Inflammatory macrophage (primary cell): Measurements from ENCODE around the gene C11orf98.
"Not testable (repeated sequence)": the region's sequence is repeated elsewhere in the genome, so short reads cannot be mapped to it uniquely, and the experiment has no call there.

Experiments used
- DNase-seq, 2 donors: peaks; one replicate each; pipeline ENCODE4 v3.0.0-alpha.2; 2020 to 2022
- total RNA-seq, 18 experiments: gene quantifications; one replicate each; lab custom pipeline; 2026; ENCODE audit warnings: mixed read lengths in 6 of 18, inconsistent platforms in 2 of 18; lab: John Stamatoyannopoulos, UW

The C11orf98 gene
- 0 to 0.08 (median 0) reads per million in 18 experiments for total RNA-seq

DNA sequence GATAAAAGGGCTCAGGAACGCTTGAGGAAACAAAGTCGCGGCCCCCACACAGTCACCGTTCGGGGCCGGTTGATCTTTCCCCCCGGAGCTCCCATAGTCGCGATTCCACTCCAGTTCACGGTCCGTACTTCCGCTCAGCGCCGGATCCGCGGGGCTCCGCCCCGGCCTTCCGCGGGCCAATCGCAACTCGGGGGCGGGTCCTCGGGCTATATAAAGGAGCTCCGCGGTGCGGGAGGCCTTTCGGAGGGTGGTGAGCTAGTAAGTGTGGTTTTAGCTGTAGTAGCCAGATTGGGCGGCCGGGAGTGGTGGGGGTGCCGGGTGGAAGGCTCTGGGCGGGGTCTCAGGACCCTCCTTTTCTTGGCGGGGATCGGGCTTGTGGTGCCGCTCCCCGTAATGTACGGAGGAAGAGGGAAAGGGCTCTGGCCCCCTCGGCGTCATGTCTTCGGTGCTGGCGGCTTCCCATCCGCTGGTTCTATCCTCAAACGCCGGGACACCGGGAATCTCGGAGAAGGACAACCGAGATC is at the start of gene C11orf98, which contains the start of gene CSKMT:
Gene C11orf98, minus strand, starts transcription at position 136 of the 524 bp plus-strand sequence. Its CDS starts 41 bp downstream, at position 95.
Gene CSKMT, plus strand, starts transcription at position 238 of the 524 bp plus-strand sequence. CDS start 568 bp downstream, outside the sequence.
- DNase-seq = peak; percentile 95 to 96

DNA sequence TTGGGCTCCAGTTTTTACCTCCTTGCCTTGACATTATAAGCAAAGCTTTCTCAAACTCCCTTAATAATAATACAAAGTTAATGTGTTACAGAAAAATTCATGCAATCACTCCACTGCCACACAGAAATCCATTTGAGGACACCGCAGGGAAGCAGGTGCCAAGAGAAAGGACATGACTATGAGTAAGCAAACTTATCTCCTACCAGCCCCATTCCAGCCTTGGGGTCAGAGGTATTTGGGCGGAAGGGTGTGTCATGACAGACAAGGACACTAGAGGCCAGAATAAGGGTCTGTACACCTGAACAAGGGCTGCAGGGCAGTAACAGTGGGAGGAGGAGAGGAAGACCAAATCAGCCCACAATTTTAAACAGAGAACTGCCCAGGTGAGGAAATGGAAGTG is 48.3 kb upstream of the C11orf98 start:
- no peak for DNase-seq

DNA sequence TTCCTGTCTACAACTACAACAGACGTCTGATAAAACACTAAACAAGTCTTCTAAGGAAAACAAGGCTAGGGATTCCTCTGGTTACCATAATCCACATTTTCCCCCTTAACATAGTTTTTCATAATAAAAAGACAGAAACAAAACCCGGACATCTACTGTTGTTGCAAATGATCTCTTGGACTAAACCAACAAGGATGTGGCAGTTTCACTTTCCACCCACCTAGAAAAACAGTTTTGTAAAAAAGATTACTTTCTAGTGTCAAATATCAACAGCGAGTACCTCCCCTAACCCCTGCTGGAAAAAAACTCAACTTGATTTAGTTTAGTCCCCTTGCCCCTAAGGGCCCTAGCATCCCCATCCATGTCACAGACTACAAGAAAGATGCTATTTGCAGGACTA is 47.9 kb upstream of the C11orf98 start:
- DNase-seq = no peak

DNA sequence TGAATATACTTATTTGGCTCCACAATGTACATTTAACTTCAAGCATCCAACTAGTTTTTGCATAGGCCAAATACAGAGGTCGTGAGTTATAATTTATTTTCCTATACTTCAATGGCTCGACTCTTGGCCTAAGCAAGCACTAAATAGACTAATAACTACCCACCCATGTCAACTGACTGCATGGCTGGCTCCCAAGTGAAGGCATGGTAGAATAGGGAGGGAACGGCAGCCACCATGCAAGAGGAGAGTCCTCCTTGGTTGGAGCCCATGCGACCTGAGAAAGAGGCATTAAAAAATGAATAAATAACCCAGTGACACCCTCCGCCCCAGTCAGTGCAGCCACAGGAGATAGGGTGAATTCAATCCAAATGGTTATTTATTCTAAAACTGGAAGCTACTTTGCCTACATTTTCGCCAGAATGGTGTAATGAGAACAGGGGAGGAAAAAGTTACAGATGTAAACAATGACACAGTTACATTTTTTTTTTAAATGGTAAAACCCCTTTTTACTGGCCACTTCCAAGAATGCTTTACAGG is 47.3 kb upstream of the C11orf98 start:
- DNase-seq = no peak

DNA sequence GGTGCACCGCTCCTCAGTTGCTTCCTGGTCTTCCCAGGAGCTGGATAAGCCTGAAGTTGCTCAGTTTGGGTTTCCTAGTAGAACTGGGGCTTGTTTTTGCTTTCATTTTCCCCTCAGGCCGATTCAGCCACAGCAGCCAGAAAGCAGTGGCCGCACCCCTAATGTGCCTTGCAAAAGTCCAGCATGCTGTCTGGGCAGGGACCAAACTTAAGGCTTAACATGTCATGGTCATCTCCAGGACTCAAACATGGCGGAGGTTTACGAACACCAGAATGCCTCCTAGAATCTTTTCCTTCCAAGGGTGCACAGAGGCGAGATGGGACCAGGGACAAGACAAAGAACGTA is 45.0 kb upstream of the C11orf98 start:
- DNase-seq = peak; percentile 24 to 44

DNA sequence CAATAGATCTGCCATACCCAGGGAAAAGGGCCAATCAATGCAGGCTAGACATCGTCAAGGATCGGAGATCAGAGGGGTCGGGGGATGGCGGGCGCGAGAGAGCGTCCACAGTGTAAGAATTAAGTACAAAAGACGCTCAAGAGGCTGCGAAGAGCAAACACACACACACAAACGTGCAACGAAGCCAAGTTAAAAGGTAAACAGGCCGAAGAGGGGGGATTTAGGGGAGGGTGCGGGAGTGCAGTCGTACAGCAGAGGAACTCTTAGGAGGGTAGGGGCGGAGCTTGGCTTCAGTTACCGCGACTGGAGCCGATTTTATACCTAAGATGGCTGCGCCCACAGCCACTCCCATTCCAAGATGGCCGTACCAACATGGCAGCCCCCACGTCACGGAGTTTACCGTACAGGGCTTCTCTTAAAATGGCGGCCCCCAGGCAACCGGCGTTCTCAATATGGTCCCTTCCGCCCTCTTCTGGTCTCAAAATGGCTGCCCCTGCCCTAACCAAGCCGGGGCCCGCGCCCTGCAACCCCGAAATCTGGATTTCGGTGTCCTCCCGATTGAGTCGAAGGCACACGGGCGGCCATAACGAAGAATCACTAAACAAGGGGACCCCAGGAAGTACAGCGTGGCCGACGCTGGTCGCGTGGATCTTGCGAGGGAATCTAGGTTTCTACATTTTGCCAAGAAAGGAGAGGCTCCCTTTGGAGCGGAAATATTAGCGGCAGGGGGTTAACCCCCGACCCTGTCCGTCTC is 44.4 kb upstream of the C11orf98 start:
- peak; percentile 99 for DNase-seq

DNA sequence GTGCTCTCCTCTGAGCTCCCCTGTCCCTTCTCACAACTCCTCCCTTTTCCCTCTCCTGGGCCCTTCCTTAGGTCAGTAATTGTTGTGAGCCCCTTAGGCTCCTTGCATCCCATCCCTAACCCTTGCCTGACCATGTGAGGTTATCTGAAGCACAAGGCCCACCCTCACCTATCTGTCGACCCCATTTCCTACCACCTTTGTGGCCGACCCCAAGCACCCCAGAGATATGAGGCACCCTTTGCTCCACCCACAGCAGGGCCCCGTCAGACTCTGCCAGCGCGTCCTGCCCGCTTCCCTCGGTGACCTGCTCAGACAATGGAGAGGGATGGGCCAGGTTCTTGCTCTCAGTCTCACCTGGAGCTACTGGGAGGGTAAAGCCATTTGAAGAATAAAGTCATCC is 43.8 kb upstream of the C11orf98 start:
- DNase-seq = no peak

DNA sequence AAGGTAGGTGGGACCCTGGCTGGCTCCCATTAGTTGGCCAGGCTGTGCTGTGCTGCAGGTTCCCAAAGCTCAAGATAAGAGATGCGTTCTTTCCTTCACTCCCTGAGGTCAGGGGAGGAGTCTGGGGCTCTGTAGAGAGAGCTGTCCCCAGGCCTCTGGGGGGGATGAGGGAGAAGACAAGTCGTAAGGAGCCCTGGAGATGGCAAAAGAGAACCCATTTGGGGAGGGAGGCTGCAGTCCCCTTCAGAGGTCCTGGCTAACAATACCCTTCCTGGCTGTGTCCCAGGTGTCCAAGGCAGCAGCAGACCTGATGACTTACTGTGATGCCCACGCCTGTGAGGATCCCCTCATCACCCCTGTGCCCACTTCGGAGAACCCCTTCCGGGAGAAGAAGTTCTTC is 43.4 kb upstream of the C11orf98 start:
- DNase-seq = no peak

DNA sequence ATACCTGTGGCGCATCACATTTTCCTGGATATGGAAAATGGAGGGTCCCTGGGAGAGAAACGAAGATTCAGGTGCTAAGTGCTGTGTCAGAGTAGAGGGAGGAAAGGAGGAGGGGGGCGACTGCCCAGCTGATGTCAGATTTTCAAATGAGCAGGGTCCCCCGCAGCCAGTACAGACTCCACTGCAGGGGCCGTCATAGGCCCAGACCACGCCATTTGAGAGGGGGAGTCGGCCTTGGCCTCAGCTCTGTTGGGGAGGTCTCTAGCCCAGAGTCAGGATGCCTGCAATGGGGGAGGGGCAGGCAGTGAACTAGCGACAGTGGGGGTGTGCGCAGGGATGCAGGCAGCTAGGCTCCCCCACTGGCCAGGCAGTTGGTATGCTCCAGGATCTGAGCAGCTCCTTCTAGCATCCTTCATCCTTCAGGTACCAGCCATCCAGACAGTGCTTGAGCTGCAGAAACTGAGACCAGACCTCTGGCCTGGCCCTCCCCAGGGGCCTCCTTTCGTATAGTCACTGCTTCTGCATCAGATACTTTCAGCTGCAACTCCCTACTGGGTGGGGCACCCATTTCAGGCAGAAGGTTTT is 42.4 kb upstream of the C11orf98 start, which contains the start of the genes BSCL2 and GNG3:
Gene BSCL2, minus strand, starts transcription at position 148 of the 585 bp plus-strand sequence. CDS start 229 bp downstream, outside the sequence.
Gene GNG3, plus strand, starts transcription at position 400 of the 585 bp plus-strand sequence. CDS start 620 bp downstream, outside the sequence.
- DNase-seq = no peak

DNA sequence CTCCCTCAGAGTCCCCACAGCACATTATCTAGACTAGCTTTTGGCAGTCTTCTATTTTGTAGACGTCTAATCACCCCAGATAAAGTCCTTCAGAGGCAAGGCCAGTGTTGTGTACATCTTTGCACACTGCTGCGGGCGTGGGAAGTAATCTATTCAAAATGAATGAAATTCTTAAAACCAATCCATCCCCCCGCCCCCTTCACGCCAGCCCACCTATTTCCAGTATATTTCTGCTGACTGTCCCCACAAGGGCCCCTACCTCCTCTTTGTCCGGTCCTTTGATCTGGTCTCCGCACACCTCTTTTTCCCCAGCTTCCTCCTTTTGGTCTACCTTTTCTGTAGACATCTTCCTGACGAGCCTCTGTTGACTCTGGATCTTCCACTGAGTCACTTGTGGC is 41.8 kb upstream of the C11orf98 start:
- DNase-seq = no peak

DNA sequence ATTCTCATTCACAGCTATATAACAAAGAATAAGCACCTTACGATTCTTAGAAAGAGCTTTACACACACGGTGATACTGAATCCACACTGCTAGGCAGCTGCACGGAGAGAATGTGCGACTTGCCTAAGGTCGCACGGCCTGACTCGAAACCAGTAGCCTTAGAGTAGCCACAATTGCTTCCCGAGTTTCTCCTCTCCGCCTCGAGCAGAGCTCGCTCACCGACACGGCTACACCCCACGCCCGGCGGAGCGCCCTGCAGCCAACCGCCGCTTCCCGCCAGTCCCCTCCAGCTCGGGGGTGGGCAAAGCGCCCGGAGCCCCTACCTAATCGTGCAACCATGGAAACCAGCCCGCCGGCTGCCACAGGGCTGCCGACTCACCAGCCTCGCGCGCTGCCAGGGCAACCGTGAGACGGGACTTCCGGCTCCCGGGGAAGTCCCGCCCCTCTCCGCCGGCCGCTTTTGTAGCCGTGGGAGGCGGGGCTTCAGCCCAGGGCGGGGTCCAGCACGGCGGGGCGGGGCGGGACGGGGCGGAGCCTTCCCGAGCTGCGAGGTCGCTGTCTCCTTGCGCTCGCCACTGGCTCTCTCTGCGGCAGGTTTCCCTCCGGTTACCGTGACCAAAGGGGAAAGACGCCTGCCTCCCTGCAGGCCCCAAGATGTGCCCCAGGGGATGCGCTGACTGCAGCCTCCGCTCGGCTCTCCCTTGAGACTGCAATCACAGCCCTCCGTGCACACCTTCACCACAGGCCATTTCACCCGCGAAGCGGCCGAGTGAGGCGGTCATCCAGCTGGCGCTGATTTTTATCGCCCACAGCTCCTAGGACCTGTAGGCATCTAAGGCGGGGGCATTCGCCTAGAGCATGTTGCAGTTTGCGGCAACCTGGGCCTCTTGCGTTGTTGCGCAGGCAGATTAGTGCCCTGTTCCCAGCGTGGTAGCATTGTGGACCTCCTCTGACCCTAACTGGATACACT is 41.2 kb upstream of the C11orf98 start:
- peak; percentile 94 to 96 for DNase-seq

DNA sequence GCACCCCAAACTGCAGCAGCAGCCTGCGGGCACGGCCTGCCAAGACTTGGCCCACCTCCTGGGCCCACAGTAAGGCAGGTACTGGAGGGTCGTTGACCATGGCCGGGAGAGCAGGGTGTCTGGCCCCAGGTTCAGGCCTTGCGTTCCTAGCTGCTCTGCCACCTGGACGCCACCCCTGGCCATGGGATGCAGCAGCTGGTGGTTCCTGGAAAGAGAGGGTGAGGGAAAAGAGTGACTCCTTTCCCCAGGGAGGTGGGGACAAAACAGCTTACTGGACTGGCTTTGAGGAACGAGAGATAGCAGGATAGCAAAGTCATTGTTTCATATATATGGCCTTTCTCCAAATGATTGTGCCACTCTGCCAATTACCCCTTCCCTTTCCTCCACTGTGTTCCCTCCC is 40.4 kb upstream of the C11orf98 start:
- DNase-seq = peak in 1 of 2 donors; percentile 22

DNA sequence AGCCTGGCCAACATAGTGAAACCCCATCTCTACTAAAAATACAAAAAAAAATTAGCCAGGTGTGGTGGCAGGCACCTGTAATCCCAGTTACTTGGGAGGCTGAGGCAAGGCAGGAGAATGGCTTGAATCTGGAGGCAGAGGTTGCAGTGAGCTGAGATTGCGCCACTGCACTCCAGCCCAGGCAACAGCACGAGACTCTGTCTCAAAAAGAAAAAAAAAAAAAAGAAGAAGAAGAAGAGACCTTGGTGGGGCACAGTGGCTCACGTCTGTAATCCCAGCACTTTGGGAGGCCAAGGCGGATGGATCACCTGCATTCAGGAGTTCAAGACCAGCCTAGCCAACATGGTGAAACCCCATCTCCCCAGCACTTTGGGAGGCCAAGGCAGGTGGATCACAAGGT is 38.9 kb upstream of the C11orf98 start:
- DNase-seq = peak; percentile 44 to 59

DNA sequence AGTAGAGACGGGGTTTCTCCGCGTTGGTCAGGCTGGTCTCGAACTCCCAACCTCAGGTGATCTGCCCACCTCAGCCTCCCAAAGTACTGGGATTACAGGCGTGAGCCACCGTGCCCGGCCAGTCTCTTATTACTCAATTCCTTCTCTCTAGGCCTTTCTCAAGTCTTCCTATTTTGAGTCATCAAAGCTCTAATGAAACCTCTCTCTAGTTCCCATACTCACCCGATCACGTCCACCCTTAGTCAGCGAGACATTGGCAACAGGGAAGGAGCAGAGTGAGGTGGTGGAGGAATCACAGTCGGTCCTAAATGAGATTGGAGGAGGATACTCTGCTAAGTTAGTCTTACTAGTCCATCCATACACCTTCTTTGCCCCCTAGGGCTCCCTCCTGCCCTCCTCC is 37.2 kb upstream of the C11orf98 start:
- DNase-seq = peak; percentile 80 to 91

DNA sequence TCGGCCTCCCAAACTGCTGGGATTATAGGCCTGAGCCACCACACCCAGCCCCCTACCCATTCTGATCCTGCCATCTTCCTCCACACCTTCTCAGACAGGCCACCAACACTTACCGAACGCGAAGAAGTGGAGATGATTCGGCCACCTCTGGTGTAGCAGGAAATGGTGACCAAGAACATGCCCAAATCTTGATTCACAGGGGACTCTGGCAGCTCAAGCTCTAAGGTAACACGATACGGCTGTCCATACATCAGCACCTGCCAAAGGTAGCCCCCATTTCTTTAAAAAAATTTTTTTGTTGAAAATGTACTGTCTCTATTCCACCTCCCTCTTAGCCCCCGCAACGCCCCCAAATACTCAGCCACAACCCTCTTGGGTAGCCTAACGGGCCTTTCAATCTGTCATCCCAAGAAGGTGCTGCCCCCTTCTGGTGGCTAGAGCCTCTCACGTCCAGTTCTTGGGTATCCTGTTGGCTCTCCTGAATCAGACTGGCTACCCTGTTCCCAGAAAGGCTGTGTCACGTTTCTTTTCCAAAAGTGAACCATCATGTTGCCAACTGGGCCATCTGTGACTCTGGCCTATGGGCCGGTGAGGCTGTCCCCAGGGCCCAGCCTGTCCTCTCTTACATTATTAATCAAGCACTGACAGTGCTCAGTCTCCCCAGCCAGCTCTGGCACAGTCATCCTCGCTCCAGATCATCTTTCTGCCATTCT is 29.6 kb upstream of the C11orf98 start:
- DNase-seq = peak; percentile 77 to 78

DNA sequence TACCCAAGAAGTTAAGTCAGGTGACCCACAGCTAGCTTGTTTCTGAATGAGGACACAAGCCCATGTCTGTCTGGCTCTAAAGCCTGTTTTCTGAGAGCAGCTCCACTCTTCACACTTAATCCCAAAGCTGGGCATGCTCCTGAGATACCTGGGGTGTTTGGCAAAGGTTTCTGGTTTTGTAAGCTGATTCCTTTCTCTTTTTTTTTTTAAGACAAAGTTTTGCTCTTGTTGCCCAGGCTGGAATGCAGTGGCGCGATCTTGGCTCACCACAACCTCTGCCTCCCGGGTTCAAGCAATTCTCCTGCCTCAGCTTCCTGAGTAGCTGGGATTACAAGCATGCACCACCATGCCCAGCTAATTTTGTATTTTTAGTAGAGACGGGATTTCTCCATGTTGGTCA is 28.6 kb upstream of the C11orf98 start:
- not testable (repeated sequence) for DNase-seq

DNA sequence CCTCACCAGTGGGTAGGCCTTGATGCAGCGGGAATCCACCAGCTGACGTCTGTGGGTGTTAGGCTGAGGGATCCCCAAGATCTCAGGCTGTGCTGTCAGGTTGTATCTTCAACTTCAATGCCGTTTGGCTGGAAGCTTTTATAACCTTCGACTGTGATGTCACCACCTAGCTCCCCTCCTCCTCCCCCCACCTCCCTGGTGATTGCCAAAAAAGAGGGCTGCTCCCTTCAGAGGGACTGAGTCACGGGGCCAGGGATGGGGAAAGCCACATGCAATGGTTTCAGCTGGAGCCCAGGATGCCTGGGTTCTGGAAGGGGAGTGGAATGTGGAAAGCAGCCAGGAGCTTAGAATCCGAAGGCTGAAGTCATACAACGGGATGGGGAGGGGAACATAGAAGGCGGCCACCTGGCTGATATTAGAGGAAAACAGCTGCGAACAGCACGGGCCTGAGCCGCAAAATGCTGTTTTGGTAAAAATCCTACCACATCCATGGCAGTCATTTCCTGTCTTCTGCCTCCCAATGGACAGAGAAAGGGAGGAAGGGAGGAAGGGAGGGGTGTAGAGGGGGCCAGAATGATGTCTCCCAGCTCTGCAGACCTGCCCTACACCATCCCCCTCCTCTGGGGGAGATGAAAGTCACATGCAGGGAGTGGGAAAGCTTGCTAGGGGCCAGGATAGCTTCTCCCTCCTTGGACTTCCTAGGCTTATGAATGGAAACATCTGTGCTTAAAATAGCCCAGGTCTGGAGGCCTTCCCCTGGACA is 24.6 kb upstream of the C11orf98 start, which contains the start of gene LRRN4CL:
Gene LRRN4CL, minus strand, starts transcription at position 110 of the 763 bp plus-strand sequence. CDS start 1,022 bp downstream, outside the sequence.
- DNase-seq = no peak

DNA sequence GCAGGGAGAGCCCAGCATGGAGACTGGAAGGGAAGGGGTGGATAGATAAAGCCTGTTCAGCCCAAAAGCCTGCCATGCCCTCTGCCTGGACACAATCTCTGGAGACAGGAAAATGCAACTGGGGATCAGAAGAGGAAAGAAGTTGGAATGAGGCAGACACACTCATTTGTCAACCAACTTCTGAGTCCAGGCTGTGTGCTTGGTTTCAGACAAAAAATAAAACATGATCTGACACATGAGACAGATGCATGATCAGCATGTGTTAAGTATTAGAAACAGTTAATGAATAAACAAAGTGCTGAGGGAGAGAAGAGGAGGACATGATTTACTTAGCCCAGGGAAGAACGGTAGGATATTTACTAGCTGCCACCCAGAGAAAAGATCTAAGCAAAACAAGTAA is 23.5 kb upstream of the C11orf98 start:
- no peak for DNase-seq

DNA sequence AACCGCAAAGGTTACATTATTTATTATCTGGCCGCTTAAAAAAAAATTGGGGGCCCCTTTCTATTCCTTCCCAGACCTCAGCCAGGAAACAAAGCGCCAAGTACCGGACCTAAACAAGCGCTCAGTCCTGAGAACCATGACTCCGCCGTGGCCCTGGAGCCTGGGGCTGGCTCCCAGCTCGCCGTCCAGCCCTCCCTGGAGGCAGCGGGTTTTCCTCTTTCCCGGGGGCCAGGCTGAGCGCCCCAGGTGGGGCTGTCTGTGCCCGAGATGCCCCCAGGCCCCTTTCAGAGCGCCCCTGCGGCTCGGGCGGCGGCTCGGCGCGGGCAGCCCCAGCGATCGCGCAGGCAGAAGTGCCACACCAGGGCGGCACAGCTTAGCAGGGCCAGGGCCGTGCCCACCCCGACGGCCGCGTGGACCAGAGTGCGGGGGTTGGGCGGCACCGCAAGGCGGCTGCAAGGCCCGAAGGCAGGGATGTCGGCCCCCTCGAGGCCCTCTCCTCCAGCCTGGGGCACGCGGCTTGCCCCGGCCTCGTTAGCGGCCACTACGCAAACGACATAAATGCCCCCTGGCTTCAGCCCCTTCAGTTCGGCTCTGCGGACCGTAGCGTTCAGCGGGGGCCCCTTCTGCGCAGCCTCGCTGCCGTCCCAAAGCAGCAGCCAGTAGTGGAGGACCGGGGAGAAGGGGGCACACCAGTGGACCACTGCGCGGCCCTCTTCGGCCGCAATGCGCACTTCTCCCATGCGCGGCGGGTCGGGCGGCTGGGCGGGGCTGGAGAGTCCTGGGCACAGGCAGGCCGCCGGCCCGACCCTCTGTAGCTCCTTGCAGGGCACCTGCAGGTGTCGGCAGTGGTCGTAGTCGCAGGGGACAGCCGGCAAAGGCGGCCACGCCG is 22.7 kb upstream of the C11orf98 start:
- DNase-seq = no peak
